CD14-positive monocyte (primary cell): Measurements from ENCODE around the gene TOGARAM2. TPM values are rescaled to one million over a fixed set of nuclear protein-coding genes. Genes with fewer than 3 reads are reported as not detected.

Experiments used
- DNase-seq, 3 donors: peaks; one replicate each; pipeline ENCODE4 v3.0.0-alpha.2; 2011 to 2022
- H2AFZ ChIP-seq: 2 replicates; pipeline ENCODE4 v1.6.0; 2012; ENCODE audit warnings: mild to moderate bottlenecking, low read depth, low read length, inconsistent platforms; ENCODE audit not compliant: insufficient read depth, poor library complexity, severe bottlenecking
- H3K27ac ChIP-seq, 2 donors: 1 replicate in 1 of 2; 2 replicates in 1 of 2; pipeline ENCODE4 v1.5.1; 2012 to 2013; ENCODE audit warnings: low read length in 2 of 2, control low read depth in 1 of 2, inconsistent platforms in 1 of 2, low read depth in 1 of 2, mild to moderate bottlenecking in 1 of 2
- H3K27me3 ChIP-seq, 2 donors: one replicate each; pipeline versions ENCODE4 v1.6.0 to v1.6.1; 2011 to 2013; ENCODE audit warnings: low read length in 2 of 2; ENCODE audit not compliant: control insufficient read depth in 2 of 2, insufficient read depth in 2 of 2
- H3K36me3 ChIP-seq, 2 donors: replicated peaks in 1 of 2; 1 replicate in 1 of 2; 2 replicates in 1 of 2; pipeline versions ENCODE4 v1.5.1 to v1.6.1; 2012 to 2013; ENCODE audit warnings: low read length in 2 of 2, control low read depth in 1 of 2, inconsistent platforms in 1 of 2, mild to moderate bottlenecking in 1 of 2; ENCODE audit not compliant: insufficient read depth in 2 of 2, control insufficient read depth in 1 of 2
- H3K4me1 ChIP-seq, 2 donors: 1 replicate in 1 of 2; 2 replicates in 1 of 2; pipeline versions ENCODE4 v1.5.1 to v1.6.1; 2012 to 2013; ENCODE audit warnings: low read length in 2 of 2, control low read depth in 1 of 2, inconsistent platforms in 1 of 2, mild to moderate bottlenecking in 1 of 2, moderate library complexity in 1 of 2; ENCODE audit not compliant: insufficient read depth in 2 of 2, control insufficient read depth in 1 of 2
- H3K4me2 ChIP-seq: replicated peaks from 2 replicates; pipeline ENCODE3; 2012; ENCODE audit warnings: low read length, moderate library complexity, mild to moderate bottlenecking; ENCODE audit not compliant: poor library complexity, severe bottlenecking; ENCODE audit errors: extremely low read depth
- H3K4me3 ChIP-seq, 3 experiments: fragments of 200-600 bp in 1 of 3; sonication (generic) in 1 of 3; replicated peaks in 1 of 3; 1 replicate in 2 of 3; 2 replicates in 1 of 3; pipeline ENCODE4 v1.5.1; 2011 to 2013; ENCODE audit warnings: low read length in 3 of 3, mild to moderate bottlenecking in 3 of 3, control low read depth in 2 of 3, low read depth in 2 of 3, inconsistent platforms in 1 of 3, moderate library complexity in 1 of 3
- H3K79me2 ChIP-seq: 2 replicates; pipeline ENCODE4 v1.6.0; 2012; ENCODE audit warnings: mild to moderate bottlenecking, control low read depth, inconsistent platforms, low read length, moderate library complexity; ENCODE audit not compliant: insufficient read depth
- H3K9ac ChIP-seq: 2 replicates; pipeline ENCODE4 v1.6.0; 2017; ENCODE audit warnings: low read length, mild to moderate bottlenecking; ENCODE audit not compliant: insufficient read depth, poor library complexity, severe bottlenecking
- H3K9me3 ChIP-seq, 2 donors: replicated peaks in 1 of 2; 1 replicate in 1 of 2; 2 replicates in 1 of 2; pipeline versions ENCODE4 v1.5.1 to v1.6.1; 2012 to 2013; ENCODE audit warnings: low read length in 2 of 2, control low read depth in 1 of 2; ENCODE audit not compliant: control insufficient read depth in 1 of 2, insufficient read depth in 1 of 2
- H4K20me1 ChIP-seq: 2 replicates; pipeline ENCODE4 v1.6.0; 2012; ENCODE audit warnings: mild to moderate bottlenecking, low read length, control low read depth, moderate library complexity; ENCODE audit not compliant: insufficient read depth
- H3K27ac Mint-ChIP-seq, 7 donors: one replicate each; pipeline ENCODE4 v1.8.0; 2020; ENCODE audit warnings: mild to moderate bottlenecking in 7 of 7, mixed read lengths in 7 of 7, moderate library complexity in 6 of 7, inconsistent platforms in 2 of 7
- H3K27me3 Mint-ChIP-seq, 3 donors: one replicate each; pipeline ENCODE4 v1.8.0; 2021 to 2022; ENCODE audit warnings: low read depth in 3 of 3, mild to moderate bottlenecking in 3 of 3, mixed read lengths in 3 of 3, moderate library complexity in 3 of 3, inconsistent platforms in 1 of 3
- H3K36me3 Mint-ChIP-seq, 2 donors: one replicate each; pipeline ENCODE4 v1.8.0; 2020; ENCODE audit warnings: mixed read lengths in 2 of 2, inconsistent platforms in 1 of 2, mild to moderate bottlenecking in 1 of 2
- H3K4me1 Mint-ChIP-seq: one replicate; pipeline ENCODE4 v1.8.0; 2020; ENCODE audit warnings: mild to moderate bottlenecking, mixed read lengths
- H3K4me3 Mint-ChIP-seq, 2 donors: one replicate each; pipeline ENCODE4 v1.8.0; 2020; ENCODE audit warnings: mild to moderate bottlenecking in 2 of 2, mixed read lengths in 2 of 2, moderate library complexity in 1 of 2
- H3K9me3 Mint-ChIP-seq, 7 donors: one replicate each; pipeline ENCODE4 v1.8.0; 2020 to 2022; ENCODE audit warnings: mixed read lengths in 7 of 7, mild to moderate bottlenecking in 6 of 7, moderate library complexity in 6 of 7, inconsistent platforms in 2 of 7
- CTCF ChIP-seq: fragments of 200-600 bp; IDR thresholded peaks from one replicate; pipeline ENCODE4 v1.8.0; 2022; ENCODE audit warnings: antibody characterized with exemption, mild to moderate bottlenecking
- WGBS: methylation state at CpG from one replicate; pipeline ENCODE4 v1.1.5; 2013; ENCODE audit warnings: missing lambda C conversion rate; ENCODE audit not compliant: insufficient coverage; 5-methylcytosine and 5-hydroxymethylcytosine counted together
- intact Hi-C, 2 donors: fragments of 100-400 bp; cut with micrococcal nuclease; formaldehyde crosslinking; loops; one replicate each; pipeline versions ENCODE4 v1.15.0 to v1.15.1; 2023
- polyA plus RNA-seq, 3 donors: library from polyadenylated mRNA; depleted of rRNA in 1 of 3; unstranded in 2 of 3; stranded (reverse) in 1 of 3; fragments of 300-500 nt in 2 of 3; fragments of >200 nt in 1 of 3; fragmentation: Illumina TruSeq in 2 of 3; gene quantifications; 1 replicate in 2 of 3; 2 replicates in 1 of 3; pipeline ENCODE4 v1.2.3, GENCODE V29; 2012 to 2021

The TOGARAM2 gene
- polyA plus RNA-seq, 3 donors, result 0.23 to 5.5 TPM; not detected in 1

DNA sequence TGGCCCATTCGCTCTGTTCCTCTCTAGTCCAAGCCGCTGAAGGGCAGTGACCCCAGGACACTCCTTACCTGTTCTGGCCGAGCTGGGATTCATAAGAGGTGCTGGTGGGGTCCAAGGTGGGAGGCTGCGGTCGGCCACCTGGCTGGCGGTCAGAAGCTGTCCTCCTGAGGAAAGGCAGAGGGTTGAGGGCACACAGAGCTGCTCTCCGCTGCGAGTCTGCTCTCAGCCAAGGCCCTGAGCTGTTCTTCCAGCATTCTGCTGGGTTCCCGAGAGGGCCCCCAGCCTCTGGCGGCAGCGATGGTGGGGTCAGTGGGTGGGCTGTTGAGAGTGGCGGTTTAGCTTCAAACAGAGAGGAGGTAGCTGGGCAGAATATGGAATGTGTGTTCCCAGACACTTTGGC lies 89.4 kb downstream of the TOGARAM2 start:
- no peak for DNase-seq
- Histone ChIP-seq H3K4me2 (no peak overlapping the region), H3K27ac (no peak overlapping the region), H3K79me2 (no peaks in the 10 kb centered on the region), H3K27me3 (no peaks in the 10 kb centered on the region), H3K4me1 (peaks cover 21 to 22% of the 10 kb centered on the region in 2 donors), H2AFZ (no peak overlapping the region), H3K4me3 (no peak overlapping the region), H3K9ac (no peak overlapping the region), H3K36me3 (no peaks in the 10 kb centered on the region), H3K9me3 (no peaks in the 10 kb centered on the region), H4K20me1 (no peaks in the 10 kb centered on the region)
- TF ChIP-seq CTCF, result no peak
- no peaks in the 10 kb centered on the region for H3K9me3 Mint-ChIP-seq
- peaks cover 1 to 4% (median 2%) of the 10 kb centered on the region in 3 donors for H3K27me3 Mint-ChIP-seq
- H3K4me3 Mint-ChIP-seq, result no peak overlapping the region
- no peak overlapping the region for H3K27ac Mint-ChIP-seq
- no peaks in the 10 kb centered on the region for H3K36me3 Mint-ChIP-seq
- H3K4me1 Mint-ChIP-seq, result peaks cover 17% of the 10 kb centered on the region
- intact Hi-C loops, result no loop called here
- 90% methylated on average over 7 of the region's 12 CpGs for WGBS

GRCh38 chr2:29071032-29071975 lies 90.2 kb downstream of the TOGARAM2 start:
- Histone ChIP-seq H3K9ac (no peak overlapping the region), H3K4me2 (no peak overlapping the region), H3K79me2 (no peaks in the 10 kb centered on the region), H3K4me1 (peaks cover 13 to 14% of the 10 kb centered on the region in 2 donors), H2AFZ (no peak overlapping the region), H3K36me3 (no peaks in the 10 kb centered on the region), H4K20me1 (no peaks in the 10 kb centered on the region), H3K27ac (no peak overlapping the region), H3K9me3 (no peaks in the 10 kb centered on the region), H3K4me3 (no peak overlapping the region), H3K27me3 (no peaks in the 10 kb centered on the region)
- Mint-ChIP-seq H3K4me3 (no peak overlapping the region), H3K4me1 (peaks cover 15% of the 10 kb centered on the region), H3K36me3 (no peaks in the 10 kb centered on the region), H3K9me3 (no peaks in the 10 kb centered on the region), H3K27me3 (peaks cover 1 to 4% (median 2%) of the 10 kb centered on the region in 3 donors), H3K27ac (no peak overlapping the region)
- no peak for DNase-seq
- intact Hi-C loops, result no loop called here
- TF ChIP-seq CTCF, result no peak
- whole genome bisulfite sequencing, result 90% methylated on average over 17 of the region's 19 CpGs
